HG03457 (cell line): Measurements from ENCODE around the gene SPRN.
"Not testable (repeated sequence)": the region's sequence is repeated elsewhere in the genome, so short reads cannot be mapped to it uniquely, and the experiment has no call there.

ENCODE experiments used
- ATAC-seq: cut with Tn5 transposase; IDR thresholded peaks from one replicate; pipeline ENCODE4 v1.9.1; 2021; ENCODE audit warnings: moderate number of reproducible peaks; ENCODE audit not compliant: unreplicated experiment

SPRN gene

DNA sequence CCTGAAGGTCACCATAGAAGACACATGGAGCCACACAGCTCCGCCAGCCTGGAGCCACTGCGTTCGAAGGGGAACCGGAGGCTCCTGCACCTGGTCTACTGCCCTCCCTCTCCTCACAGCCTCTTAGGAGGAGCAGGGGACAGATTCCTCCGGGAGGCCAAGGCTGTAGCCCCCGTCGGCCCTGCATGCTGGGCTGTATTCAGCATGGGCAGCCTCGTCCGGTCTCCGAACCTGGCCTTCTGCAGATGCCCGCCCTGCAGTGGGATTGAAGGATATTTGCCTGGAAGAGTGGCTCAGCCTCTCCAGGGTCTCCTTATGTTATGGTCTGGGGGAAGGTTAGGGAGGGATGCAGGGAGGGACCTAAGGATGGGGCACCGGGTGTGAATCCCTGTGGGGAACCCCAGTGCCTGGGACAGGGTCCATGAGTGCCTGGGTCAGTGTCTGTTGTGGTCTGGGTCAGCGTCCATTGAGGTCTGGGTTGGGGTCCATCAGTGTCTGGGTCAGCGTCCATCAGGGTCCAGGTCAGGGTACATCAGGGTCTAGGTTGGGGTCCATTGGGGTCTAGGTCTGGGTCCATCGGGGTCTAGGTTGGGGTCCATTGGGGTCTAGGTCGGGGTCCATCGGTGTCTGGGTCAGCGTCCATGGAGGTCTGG, 16.3 kb upstream of the SPRN start:
- no peak for ATAC-seq

DNA sequence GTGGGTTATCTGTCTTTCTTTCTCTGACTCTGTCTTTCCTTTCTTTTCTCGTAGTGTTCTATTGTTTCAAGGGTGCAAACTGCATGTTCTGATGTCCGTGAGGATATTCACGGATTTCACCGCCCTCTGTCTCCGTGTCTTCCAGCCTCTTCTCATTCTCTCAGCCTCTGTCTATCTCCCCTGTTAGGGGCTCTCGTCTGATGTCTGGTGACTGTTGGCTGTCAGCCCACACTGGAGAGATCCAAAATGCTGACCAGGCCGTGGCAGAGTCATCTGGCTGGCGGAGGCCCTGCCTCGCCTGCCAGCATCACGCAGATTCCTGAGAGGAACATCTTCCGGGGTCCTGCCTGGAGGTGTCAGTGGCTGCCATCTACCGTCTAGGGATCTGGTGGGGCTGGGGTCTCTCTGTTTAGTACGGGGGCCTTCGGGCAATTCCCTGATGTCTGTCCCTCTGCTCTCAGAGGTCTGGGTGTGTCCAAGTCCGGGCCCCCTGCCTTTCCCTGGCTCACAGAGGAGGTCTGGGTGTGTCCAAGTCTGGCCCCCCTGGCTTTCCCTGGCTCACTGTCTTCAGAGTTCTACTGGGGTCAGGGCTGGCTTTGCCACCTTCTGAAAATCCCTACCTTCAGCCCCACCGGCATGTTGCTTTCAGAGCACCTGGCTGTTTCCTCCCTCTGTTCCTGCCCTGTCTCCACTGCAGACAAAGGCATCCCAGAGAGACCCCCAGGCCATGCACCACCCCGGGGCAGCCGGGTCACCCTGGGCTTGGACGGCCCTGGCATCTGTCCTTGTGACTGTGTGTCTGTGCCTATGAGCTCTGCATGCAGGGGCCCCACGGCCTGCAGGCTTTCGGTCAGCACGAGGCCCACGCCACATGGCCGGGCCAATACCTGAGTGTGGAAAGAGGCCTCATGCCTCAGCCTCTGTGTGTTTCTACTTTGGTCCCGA, 15.4 kb upstream of the SPRN start:
- ATAC-seq, result no peak

GRCh38 chr10:133438711-133439273, 14.4 kb upstream of the SPRN start:
- no peak for ATAC-seq

- not testable (repeated sequence) for ATAC-seq
Measured at GRCh38 chr10:133432789-133433188, 8.4 kb upstream of the SPRN start.

- not testable (repeated sequence) for ATAC-seq
Measured at GRCh38 chr10:133431888-133432613, 7.6 kb upstream of the SPRN start.

DNA sequence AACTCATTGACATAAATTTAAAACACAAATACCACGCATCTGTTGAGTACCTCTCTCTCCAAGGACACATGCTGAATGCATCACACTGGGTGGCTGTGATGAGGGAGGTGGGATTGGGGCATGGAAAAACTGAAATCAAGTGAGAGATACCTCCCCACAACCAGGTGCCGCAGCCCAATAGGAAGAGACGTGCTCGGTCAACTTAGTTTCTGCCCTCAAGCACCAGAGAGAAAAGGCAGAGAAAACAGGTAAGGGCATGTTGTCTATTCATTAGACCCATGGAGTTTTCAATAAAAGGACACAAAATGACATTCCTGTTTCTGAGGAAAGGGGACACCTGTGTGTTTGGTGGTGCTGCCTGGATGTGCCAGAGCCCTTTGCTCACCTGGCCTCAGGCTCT, 5.1 kb upstream of the SPRN start:
- ATAC-seq, result not testable (repeated sequence)

DNA sequence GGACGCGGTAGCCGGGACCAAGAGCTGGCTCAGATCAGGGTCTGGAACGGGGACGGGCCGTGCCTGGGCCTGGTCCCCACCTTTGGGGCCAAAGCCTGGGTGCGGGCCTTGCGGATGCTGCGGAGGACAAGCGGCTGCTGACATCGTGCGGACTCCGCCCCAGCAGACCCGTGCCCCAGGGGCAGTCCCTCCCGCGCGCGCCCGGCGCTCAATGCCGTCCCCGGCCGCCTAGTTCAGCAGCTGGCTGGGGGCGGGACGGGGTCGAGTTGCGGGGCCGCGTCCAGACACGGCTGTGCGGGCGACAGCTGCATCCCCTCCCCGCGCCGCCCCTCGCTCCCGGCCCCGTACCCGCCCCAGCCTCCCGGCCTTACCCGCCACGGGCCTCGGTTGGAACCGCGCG, 323 bp downstream of the SPRN start:
- ATAC-seq, result not testable (repeated sequence)

DNA sequence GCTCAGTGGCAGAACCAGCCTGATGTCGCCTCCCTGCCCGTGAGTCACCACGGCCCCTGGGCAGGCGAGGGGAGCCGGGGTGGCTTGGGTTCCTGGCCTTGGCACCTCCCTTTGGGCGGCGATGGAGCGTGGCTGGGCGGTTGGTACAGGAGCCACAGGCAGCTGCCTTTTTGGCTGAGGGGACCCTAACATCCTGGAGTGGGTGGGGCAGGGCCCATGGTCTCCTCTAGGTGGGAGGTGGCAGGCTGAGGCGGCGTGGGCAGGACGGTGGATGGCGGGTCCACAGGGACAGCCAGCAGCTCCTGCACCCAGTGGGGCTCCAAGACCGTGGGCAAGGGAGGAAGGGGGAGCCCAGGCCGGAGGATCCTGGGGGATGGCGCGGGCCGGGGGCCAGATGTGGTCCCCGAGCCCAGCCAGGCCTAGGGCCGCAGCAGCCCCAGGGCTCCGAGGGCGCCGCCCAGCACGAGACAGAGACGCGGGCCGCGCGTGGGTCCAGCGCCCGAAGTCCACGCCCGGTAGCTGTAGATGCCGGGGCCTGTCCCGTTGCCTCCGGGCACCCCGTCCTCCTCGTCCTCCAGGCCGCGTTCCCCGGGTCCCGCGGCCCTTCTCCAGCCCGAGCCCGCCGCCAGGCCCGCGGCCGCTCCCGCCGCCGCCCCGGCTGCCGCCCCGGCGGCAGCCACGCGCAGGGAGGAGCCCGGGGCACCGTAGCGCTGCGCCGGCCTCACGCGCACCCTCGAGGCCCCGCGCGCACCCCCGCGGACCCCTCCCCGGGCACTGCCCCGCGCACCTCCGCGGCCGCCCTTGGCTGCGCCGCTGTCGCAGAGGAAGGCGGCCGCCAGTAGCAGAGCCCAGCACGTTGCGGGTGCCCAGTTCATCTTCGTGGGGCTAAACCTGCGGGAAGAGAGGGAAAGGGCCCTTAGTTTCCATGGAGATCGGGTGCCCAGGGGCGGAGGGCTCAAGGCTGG, 1.3 kb downstream of the SPRN start:
- no peak for ATAC-seq

DNA sequence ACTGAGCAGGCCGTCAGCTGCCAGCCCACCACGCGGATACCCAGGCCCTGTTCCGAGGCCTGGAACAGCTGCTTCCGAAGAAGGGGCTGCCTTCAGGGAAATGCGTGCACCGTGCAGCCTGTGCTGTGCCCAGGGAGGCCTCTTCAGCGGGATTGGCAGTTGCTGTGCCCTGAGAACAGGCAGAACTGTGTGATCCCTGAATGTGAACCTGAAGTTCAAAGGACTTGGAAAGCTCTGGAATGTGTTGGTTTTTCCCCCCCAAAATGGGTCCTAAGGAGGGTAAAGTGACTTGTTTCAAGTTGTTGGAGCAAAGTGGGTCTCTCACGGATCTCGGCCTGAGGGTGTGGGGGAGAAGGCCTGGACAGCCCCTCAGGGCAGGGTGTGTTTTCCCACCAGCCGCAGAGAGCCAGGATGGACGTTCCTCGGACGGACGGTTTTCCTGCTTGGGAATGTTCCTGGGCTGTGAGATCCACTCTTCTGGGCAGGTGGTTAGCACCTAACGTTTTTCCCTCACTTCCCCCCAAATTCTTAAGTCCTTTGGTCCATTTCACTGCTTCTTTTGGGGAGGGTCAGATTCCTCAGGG, 2.1 kb downstream of the SPRN start:
- no peak for ATAC-seq

DNA sequence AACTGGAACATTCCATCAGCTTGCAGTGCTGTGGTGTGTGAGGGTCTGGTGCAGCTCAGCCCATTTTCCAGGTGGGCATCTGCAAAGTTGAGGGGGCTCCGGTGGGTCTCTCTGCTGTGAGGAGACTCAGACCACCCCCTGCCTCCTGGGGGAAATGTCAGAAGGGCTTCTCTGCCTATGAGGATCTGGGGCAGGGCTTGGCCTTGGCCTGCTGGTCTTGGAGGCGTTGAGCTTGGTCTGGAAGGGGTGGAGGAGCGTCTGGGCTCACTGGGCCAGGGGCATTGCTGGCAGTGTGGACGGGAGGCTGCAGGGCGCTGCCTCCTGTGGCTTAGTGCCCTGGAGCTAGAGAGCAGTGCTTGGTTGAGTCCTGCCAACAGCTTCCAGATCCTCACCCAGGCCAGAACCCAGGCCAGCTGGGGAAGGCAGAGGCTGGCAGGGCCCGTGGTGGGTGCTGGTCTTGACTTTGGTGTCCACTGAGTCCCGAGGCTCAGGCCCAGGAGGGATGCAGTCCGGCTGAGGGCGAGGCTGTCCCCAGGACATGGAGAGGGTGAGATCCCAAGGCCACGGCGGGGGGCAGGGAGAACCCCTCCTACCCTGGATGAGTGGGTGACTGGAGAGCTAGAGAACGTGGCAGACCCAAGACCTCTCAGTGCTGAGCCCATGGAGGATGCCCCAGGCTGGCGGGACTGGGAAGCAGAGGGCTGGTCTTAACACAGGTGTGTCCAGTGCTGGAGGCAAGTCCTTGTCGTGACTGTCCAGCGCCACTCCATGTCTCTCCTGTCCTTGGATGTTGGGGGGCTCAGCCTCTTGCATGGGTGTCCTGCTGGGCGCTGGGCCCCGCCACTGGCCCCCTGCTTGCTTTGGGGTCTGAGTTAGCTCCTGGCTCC, 2.8 kb downstream of the SPRN start:
- no peak for ATAC-seq

DNA sequence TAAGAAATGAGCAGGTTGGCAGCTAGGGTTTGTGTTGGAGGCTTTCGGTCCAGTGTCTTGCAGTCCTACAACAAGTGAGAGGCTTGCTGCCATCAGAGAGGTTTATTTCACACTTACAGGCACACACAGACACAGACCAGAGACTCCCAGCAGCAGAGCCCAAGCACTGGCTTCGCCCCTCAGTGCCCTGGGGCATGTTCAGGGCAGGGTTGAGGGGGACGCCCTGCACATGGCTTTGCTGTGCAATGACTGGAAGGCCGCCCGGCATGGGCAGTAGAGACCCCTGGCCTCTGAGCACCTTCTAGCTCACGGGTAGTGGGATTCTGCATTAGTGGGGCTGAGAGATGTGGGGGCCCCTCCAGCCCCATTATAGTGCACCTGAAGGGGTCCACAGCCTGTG, 3.8 kb downstream of the SPRN start:
- ATAC-seq, result no peak

DNA sequence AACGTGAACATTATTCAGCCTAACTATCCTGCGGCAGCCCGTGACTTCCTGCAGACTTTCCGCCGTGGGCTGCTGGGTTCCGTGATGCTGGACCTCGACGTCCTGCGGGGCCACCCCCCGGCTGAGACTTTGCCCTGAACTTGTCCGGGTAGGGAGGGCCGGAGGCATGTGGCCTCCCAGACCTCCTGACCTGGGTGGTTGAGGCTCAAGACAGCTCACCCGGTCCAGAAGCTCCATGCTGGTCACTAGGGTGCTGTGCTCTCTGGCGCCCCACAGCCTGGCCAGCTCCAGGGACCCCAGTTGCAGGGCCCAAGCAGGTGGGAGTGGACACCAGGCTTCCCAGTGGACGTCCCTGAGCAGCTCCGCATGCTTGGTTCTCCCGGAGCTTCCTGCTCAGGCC, 4.4 kb downstream of the SPRN start:
- ATAC-seq, result no peak

DNA sequence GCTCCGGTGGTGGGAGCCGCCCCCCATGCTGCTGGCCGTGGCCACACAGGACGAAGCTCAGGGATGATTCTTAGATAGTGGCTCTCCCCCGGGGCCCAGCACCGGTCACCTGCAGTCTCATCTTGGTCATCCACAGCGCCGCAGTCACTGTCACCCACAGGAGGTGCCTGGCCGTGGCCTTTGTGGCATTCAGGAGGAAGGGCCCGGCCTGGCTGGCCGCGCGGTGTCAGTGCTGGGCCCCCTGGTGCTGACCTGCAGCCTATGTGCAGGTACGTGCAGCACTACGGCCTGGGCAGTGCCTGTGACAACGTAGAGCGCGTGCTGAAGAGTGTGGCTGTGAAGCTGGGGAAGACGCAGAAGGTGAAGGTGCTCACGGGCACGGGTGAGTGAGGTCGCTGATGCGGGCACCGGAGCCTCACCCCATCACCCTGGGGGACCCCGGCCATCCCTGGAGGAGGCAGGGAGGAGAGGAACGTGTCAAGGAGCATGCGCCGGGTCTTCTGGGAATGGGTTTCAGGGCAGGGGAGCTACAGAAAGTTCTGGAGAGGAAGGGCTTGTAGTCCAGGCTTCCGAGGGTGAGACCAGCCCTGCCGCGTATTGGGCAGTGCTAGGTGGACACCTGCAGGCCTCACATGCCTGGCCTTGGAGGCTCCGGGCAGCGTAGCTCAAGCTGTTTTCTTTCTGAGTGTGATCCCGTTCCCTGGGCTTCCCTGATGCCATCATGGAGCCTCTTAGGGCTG, 5.0 kb downstream of the SPRN start:
- no peak for ATAC-seq

GRCh38 chr10:133418289-133418993, 6.0 kb downstream of the SPRN start:
- ATAC-seq, result no peak

- no peak for ATAC-seq
Measured at GRCh38 chr10:133415752-133416151, 8.7 kb downstream of the SPRN start.

DNA sequence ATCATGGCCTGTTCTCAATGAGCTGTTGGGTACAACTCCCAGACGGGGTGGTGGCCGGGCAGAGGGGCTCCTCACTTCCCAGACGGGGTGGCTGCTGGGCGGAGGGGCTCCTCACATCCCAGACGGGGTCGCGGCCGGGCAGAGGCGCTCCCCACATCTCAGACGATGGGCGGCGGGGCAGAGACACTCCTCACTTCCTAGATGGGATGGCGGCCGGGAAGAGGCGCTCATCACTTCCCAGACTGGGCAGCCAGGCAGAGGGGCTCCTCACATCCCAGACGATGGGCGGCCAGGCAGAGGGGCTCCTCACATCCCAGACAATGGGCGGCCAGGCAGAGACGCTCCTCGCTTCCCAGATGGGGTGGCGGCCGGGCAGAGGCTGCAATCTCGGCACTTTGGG, 10.0 kb downstream of the SPRN start:
- not testable (repeated sequence) for ATAC-seq

DNA sequence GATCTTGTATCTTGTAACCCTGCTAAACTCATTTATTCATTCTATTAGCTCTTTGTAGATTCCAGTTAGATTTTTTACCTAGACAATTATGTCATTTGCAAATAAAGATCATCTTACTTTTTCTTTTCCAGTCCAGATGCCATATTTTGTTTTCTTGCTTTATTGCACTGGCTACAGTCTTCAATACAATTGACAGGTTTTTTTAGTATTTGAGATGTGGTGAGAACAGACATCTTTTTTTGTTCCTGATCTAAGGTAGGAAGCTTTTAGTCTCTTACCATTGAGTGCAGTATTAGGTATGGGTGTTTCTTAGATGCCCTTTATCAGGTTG, 12.1 kb downstream of the SPRN start:
- ATAC-seq, result no peak
